ENCODE results near the gene TXNRD2.

Gene TXNRD2

DNA sequence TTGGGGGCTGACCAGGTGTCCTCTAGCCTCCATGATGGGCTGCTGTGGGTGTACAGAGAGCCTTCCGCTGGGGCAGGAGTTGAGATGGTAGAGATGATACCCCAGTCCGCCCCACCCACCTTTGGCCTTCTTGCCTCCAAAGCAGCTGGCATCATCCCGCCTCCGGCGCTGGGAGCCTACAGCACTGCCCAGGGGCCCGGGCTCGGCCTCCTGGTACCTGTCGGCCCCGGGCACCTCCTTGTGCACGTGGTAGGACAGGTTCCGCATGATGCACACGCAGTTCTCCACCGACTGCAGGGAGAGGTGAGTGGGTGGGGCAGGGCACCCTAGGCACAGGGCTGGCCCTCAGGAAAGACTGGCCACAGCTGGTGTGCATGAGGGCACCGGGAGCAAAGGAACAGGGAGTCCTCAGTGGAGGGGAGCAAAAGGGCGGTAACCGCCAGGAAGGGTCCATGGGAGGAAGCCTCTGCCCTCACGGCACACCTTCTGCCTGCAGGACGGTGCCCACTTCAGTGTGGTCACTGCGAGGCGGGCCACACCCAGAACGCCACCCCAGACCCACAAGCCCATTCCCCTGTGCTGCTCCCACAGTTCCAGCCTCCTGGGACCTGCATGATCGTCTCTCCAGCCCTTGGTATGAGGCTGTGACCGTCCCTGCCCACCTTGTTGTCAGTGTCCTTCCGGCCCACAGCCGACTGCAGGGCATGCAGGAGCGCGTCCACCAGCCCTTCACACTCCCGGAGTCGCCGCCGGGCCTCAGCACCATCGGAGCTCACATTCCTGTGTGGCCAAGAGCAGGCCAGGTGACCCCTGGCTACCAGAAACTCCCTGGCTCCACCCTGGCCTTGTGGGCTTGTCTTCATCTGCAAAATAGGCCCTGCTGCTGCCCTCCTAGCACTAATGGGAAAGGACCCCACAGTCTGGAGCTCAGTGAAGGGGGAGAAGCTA lies 36.0 kb upstream of the TXNRD2 start:
- Histone ChIP-seq H3K4me3 (ENCODE audit: insufficient read length, low read depth) (no peak overlapping the region), H3K9me3 (ENCODE audit: insufficient read depth, low read length) (no peaks in the 10 kb centered on the region), H3K27me3 (ENCODE audit: insufficient read depth, insufficient read length) (no peaks in the 10 kb centered on the region), H3K9ac (ENCODE audit: insufficient read length, low read depth) (no peak overlapping the region), H3K36me3 (ENCODE audit: insufficient read depth, insufficient read length, low read length) (peaks cover 60% of the 10 kb centered on the region), H3K4me1 (ENCODE audit: insufficient read depth, insufficient read length) (peaks cover 11% of the 10 kb centered on the region)
- no peak for DNase-seq (ENCODE audit: low read depth, low spot score)
- TF ChIP-seq ZNF274 (IDR thresholded peaks at IDR 0.05; ENCODE audit: low read depth, low read length) = no peak
- no peak for TF ChIP-seq YY1 (IDR thresholded peaks at IDR 0.05; ENCODE audit: insufficient read depth, insufficient read length)
- TF ChIP-seq SUZ12 (IDR thresholded peaks at IDR 0.05; ENCODE audit: extremely low read depth, insufficient read depth, insufficient read length) = no peak

DNA sequence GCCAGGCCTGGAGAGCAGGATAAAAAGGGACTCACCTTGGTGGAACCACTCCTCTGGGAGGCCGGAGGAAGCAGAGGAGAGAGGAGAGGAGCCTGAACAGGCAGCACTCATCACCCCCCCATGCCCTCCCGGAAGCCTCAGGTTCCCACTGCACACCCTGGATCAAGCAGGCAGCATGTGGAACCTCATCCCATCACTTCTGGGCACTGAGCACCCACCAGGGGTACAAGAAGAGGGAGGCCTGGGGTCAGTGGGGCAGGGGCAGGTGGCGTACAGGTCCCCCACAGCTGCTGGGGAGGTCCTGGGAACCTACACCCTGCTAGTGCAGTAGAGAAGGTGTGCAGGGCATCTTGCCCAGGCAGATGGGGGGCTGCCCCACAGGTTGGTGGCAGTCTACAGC lies 35.1 kb upstream of the TXNRD2 start:
- no peaks in the 10 kb centered on the region for H3K9me3 ChIP-seq (ENCODE audit: insufficient read depth, low read length)
- DNase-seq (ENCODE audit: low read depth, low spot score) = no peak
- H3K36me3 ChIP-seq (ENCODE audit: insufficient read depth, insufficient read length, low read length) = peaks cover 65% of the 10 kb centered on the region
- H3K27me3 ChIP-seq (ENCODE audit: insufficient read depth, insufficient read length) = no peaks in the 10 kb centered on the region
- H3K4me1 ChIP-seq (ENCODE audit: insufficient read depth, insufficient read length) = peaks cover 11% of the 10 kb centered on the region
- no peak overlapping the region for H3K9ac ChIP-seq (ENCODE audit: insufficient read length, low read depth)
- no peak for TF ChIP-seq ZNF274 (IDR thresholded peaks at IDR 0.05; ENCODE audit: low read depth, low read length)
- H3K4me3 ChIP-seq (ENCODE audit: insufficient read length, low read depth) = no peak overlapping the region

DNA sequence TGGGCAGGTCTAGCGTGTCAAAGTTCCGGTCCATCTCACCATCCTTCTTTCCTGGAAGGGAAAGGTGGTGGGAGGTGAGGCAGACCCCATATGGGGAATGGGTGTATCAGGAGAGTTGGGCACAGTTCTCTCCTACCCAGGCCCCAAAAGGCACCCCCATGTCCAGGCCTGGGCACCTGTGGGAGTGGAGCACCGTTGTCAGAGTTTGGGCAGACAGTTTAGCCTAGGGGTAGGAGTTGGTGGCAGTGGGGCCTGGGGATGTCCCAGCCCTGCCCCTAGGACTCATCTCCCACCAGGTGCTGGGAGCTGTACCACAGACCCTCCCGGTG lies 34.1 kb upstream of the TXNRD2 start:
- Histone ChIP-seq H3K4me3 (ENCODE audit: insufficient read length, low read depth) (no peak overlapping the region), H3K27me3 (ENCODE audit: insufficient read depth, insufficient read length) (no peaks in the 10 kb centered on the region), H3K9me3 (ENCODE audit: insufficient read depth, low read length) (no peaks in the 10 kb centered on the region), H3K9ac (ENCODE audit: insufficient read length, low read depth) (peak overlapping the region; percentile 3), H3K36me3 (ENCODE audit: insufficient read depth, insufficient read length, low read length) (peaks cover 67% of the 10 kb centered on the region), H3K4me1 (ENCODE audit: insufficient read depth, insufficient read length) (peaks cover 13% of the 10 kb centered on the region)
- TF ChIP-seq YY1 (IDR thresholded peaks at IDR 0.05; ENCODE audit: insufficient read depth, insufficient read length) (no peak), ZNF274 (IDR thresholded peaks at IDR 0.05; ENCODE audit: low read depth, low read length) (no peak), SUZ12 (IDR thresholded peaks at IDR 0.05; ENCODE audit: extremely low read depth, insufficient read depth, insufficient read length) (no peak)
- DNase-seq (ENCODE audit: low read depth, low spot score) = no peak

- TF ChIP-seq YY1 (IDR thresholded peaks at IDR 0.05; ENCODE audit: insufficient read depth, insufficient read length) (no peak), SUZ12 (IDR thresholded peaks at IDR 0.05; ENCODE audit: extremely low read depth, insufficient read depth, insufficient read length) (no peak), ZNF274 (IDR thresholded peaks at IDR 0.05; ENCODE audit: low read depth, low read length) (no peak)
- Histone ChIP-seq H3K9ac (ENCODE audit: insufficient read length, low read depth) (peak overlapping the region; percentile 3), H3K9me3 (ENCODE audit: insufficient read depth, low read length) (no peaks in the 10 kb centered on the region), H3K27me3 (ENCODE audit: insufficient read depth, insufficient read length) (no peaks in the 10 kb centered on the region), H3K4me1 (ENCODE audit: insufficient read depth, insufficient read length) (peaks cover 13% of the 10 kb centered on the region), H3K4me3 (ENCODE audit: insufficient read length, low read depth) (no peak overlapping the region), H3K36me3 (ENCODE audit: insufficient read depth, insufficient read length, low read length) (peaks cover 65% of the 10 kb centered on the region)
- no peak for DNase-seq (ENCODE audit: low read depth, low spot score)
These were observed 33.5 kb upstream of the TXNRD2 start for GRCh38 chr22:19974935-19975706.

- no peak for TF ChIP-seq YY1 (IDR thresholded peaks at IDR 0.05; ENCODE audit: insufficient read depth, insufficient read length)
- TF ChIP-seq SUZ12 (IDR thresholded peaks at IDR 0.05; ENCODE audit: extremely low read depth, insufficient read depth, insufficient read length) = no peak
- no peak for TF ChIP-seq ZNF274 (IDR thresholded peaks at IDR 0.05; ENCODE audit: low read depth, low read length)
- peak; percentile 73 for DNase-seq (ENCODE audit: low read depth, low spot score)
- Histone ChIP-seq H3K4me1 (ENCODE audit: insufficient read depth, insufficient read length) (peaks cover 13% of the 10 kb centered on the region), H3K9ac (ENCODE audit: insufficient read length, low read depth) (no peak overlapping the region), H3K36me3 (ENCODE audit: insufficient read depth, insufficient read length, low read length) (peaks cover 65% of the 10 kb centered on the region), H3K27me3 (ENCODE audit: insufficient read depth, insufficient read length) (no peaks in the 10 kb centered on the region), H3K4me3 (ENCODE audit: insufficient read length, low read depth) (no peak overlapping the region), H3K9me3 (ENCODE audit: insufficient read depth, low read length) (no peaks in the 10 kb centered on the region)
These were observed 32.7 kb upstream of the TXNRD2 start for GRCh38 chr22:19974268-19974861.

DNA sequence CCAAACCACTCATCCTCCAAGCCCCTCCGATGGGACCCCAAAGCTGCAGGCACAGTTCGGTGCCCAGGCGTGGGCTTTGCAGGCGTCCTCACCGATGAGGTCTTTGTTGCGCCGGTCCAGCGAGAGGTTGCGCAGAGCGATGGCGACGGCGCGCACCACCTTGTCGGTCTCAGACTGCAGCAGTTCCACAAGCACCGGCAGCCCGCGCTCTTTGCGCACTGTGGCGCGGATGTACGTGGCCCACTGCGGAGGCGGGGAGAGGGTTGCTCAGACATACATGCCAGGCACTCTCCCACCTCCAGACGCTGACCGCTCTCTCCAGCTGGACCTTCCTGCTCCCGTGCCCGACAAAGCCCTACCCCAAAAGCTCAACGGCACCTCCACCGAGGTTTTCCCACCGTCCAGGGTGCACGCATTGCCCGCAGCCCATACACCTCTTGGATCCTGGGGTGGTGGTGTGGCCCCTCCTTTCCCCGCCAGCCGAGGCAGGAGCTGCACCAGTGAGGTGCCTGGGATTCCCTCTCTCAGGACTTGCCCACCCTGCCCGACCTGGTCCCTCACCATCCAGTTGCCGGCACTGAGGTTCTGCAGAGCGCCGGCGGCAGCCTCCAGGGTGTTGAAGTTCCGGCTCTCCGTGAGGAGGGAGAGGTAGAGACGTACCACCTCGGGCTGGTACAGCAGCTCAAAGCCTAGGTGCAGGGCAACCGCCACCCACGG lies 32.1 kb upstream of the TXNRD2 start:
- no peak for DNase-seq (ENCODE audit: low read depth, low spot score)
- peaks cover 64% of the 10 kb centered on the region for H3K36me3 ChIP-seq (ENCODE audit: insufficient read depth, insufficient read length, low read length)
- no peaks in the 10 kb centered on the region for H3K27me3 ChIP-seq (ENCODE audit: insufficient read depth, insufficient read length)
- H3K4me1 ChIP-seq (ENCODE audit: insufficient read depth, insufficient read length) = peaks cover 15% of the 10 kb centered on the region
- TF ChIP-seq ZNF274 (IDR thresholded peaks at IDR 0.05; ENCODE audit: low read depth, low read length) = no peak
- TF ChIP-seq SUZ12 (IDR thresholded peaks at IDR 0.05; ENCODE audit: extremely low read depth, insufficient read depth, insufficient read length) = no peak
- TF ChIP-seq YY1 (IDR thresholded peaks at IDR 0.05; ENCODE audit: insufficient read depth, insufficient read length) = no peak
- no peak overlapping the region for H3K9ac ChIP-seq (ENCODE audit: insufficient read length, low read depth)
- H3K9me3 ChIP-seq (ENCODE audit: insufficient read depth, low read length) = no peaks in the 10 kb centered on the region
- H3K4me3 ChIP-seq (ENCODE audit: insufficient read length, low read depth) = no peak overlapping the region

Measured in NT2/D1 (cell line).